Measurements from ENCODE around the gene HBE1. TPM values are rescaled to one million over a fixed set of nuclear protein-coding genes. Genes with fewer than 3 reads are reported as not detected.

HBE1 gene
- total RNA-seq, 1 experiment from 2014 or later = not detected

DNA sequence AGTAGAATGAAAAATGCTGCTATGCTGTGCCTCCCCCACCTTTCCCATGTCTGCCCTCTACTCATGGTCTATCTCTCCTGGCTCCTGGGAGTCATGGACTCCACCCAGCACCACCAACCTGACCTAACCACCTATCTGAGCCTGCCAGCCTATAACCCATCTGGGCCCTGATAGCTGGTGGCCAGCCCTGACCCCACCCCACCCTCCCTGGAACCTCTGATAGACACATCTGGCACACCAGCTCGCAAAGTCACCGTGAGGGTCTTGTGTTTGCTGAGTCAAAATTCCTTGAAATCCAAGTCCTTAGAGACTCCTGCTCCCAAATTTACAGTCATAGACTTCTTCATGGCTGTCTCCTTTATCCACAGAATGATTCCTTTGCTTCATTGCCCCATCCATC is 14.9 kb upstream of the HBE1 start:
- Histone ChIP-seq H3K4ac (ENCODE audit: low read depth, low read length) (no peak overlapping the region), H2AK5ac (ENCODE audit: insufficient read length, low read length) (no peak overlapping the region), H3K4me1 (ENCODE audit: insufficient read depth, low read length) (no peaks in the 10 kb centered on the region), H3K9ac (ENCODE audit: extremely low read depth, insufficient read length, low read length) (no peak overlapping the region), H3K18ac (ENCODE audit: insufficient read length, low read depth, low read length) (no peak overlapping the region), H3K14ac (ENCODE audit: insufficient read depth, low read length) (no peak overlapping the region), H4K5ac (ENCODE audit: insufficient read length, low read depth, low read length) (no peak overlapping the region), H3K56ac (ENCODE audit: insufficient read length, low read depth, low read length) (no peak overlapping the region), H3K4me2 (ENCODE audit: insufficient read depth, insufficient read length, low read length) (no peak overlapping the region), H4K8ac (replicated peaks; ENCODE audit: insufficient read length, low read depth, low read length) (no peak overlapping the region), H3K9me3 (ENCODE audit: control insufficient read depth, low read depth, low read length) (no peaks in the 10 kb centered on the region), H2BK20ac (ENCODE audit: low read depth, low read length, poor library complexity, severe bottlenecking) (no peak overlapping the region), H3K23me2 (ENCODE audit: insufficient read length, low read depth, low read length, poor library complexity, severe bottlenecking) (no peaks in the 10 kb centered on the region), H4K20me1 (ENCODE audit: control insufficient read depth, insufficient read depth, insufficient read length) (no peaks in the 10 kb centered on the region), H2BK15ac (ENCODE audit: low read depth, low read length) (no peak overlapping the region), H2BK5ac (ENCODE audit: insufficient read length, low read length) (no peak overlapping the region), H2AFZ (ENCODE audit: low read length) (no peak overlapping the region), H3T11ph (ENCODE audit: low read length) (no peak overlapping the region), H3K79me1 (ENCODE audit: insufficient read depth, low read depth, low read length, poor library complexity, severe bottlenecking) (no peaks in the 10 kb centered on the region), H3K27ac (ENCODE audit: insufficient read length, low read depth, low read length) (no peak overlapping the region), H3K27me3 (ENCODE audit: insufficient read depth, low read length) (no peaks in the 10 kb centered on the region), H2BK12ac (ENCODE audit: insufficient read length, low read depth, low read length) (no peak overlapping the region), H4K91ac (ENCODE audit: insufficient read length, low read depth, low read length) (no peak overlapping the region), H3K23ac (ENCODE audit: insufficient read length, low read depth, low read length) (no peak overlapping the region), H3K79me2 (ENCODE audit: insufficient read depth, low read length) (no peaks in the 10 kb centered on the region), H2BK120ac (ENCODE audit: low read depth, low read length, poor library complexity, severe bottlenecking) (no peak overlapping the region)
- WGBS (ENCODE audit: extremely low coverage, insufficient read length, low lambda C conversion rate) = no CpG with 5 or more reads among the region's 2 CpGs
- Mint-ChIP-seq H3K4me3 (no peak overlapping the region), H3K27me3 (ENCODE audit: low read depth) (no peaks in the 10 kb centered on the region; the same call in 1 of the 2 replicates), H3K9me3 (no peaks in the 10 kb centered on the region), H3K36me3 (ENCODE audit: insufficient read depth in 1 of 3, low read depth in 3 of 3) (no peaks in the 10 kb centered on the region; a peak in 1 of 7 replicates), H3K27ac (no peak overlapping the region), H3K4me1 (peaks cover 4% of the 10 kb centered on the region in 2 experiments)
- TF ChIP-seq, protein P1, sequence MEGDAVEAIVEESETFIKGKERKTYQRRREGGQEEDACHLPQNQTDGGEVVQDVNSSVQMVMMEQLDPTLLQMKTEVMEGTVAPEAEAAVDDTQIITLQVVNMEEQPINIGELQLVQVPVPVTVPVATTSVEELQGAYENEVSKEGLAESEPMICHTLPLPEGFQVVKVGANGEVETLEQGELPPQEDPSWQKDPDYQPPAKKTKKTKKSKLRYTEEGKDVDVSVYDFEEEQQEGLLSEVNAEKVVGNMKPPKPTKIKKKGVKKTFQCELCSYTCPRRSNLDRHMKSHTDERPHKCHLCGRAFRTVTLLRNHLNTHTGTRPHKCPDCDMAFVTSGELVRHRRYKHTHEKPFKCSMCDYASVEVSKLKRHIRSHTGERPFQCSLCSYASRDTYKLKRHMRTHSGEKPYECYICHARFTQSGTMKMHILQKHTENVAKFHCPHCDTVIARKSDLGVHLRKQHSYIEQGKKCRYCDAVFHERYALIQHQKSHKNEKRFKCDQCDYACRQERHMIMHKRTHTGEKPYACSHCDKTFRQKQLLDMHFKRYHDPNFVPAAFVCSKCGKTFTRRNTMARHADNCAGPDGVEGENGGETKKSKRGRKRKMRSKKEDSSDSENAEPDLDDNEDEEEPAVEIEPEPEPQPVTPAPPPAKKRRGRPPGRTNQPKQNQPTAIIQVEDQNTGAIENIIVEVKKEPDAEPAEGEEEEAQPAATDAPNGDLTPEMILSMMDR (conservative IDR thresholded peaks at IDR 0.05) = no peak
- DNase-seq = no peak

All from H9 (cell line).